A549 (cell line): Measurements from ENCODE around the gene COQ9. TPM values are rescaled to one million over a fixed set of nuclear protein-coding genes. Genes with fewer than 3 reads are reported as not detected.

ENCODE experiments used
- ATAC-seq, 2 experiments: fragments of 200-7000 bp in 1 of 2; fragments of >200 bp in 1 of 2; cut with Nextera tagmentation in 1 of 2; cut with Tn5 transposase in 1 of 2; 3 replicates each; pipeline versions ENCODE4 v1.8.0 to v1.9.1; 2018 to 2020; ENCODE audit warnings: mild to moderate bottlenecking in 1 of 2, moderate library complexity in 1 of 2
- CTCF ChIA-PET: fragments of 300-600 bp; sonication (Branson Sonifier 250); formaldehyde crosslinking; extraction: SDS; loops from one replicate; lab custom pipeline; 2021; ENCODE audit warnings: antibody characterized with exemption, inconsistent platforms; lab: Yijun Ruan, JAX
- POLR2A ChIA-PET: fragments of 350-600 bp; formaldehyde crosslinking; extraction: SDS; loops from one replicate; lab custom pipeline; 2021; ENCODE audit warnings: antibody characterized with exemption, inconsistent platforms; lab: Yijun Ruan, JAX
- DNase-seq, 2 experiments: peaks; one replicate each; pipeline versions ENCODE4 v3.0.0 to v3.0.0-alpha.2; 2011 to 2016; ENCODE audit warnings: low read depth in 1 of 2, low spot score in 1 of 2
- FAIRE-seq: peaks from 2 replicates; lab custom pipeline; 2011; peaks lifted over from hg19 to GRCh38; lab: Jason Lieb, UNC
- H3K27ac ChIP-seq, 2 experiments: fragments of >200 bp; sonication (Bioruptor Twin); formaldehyde crosslinking; 3 replicates each; pipeline ENCODE4 v1.5.1; 2016 to 2017
- H3K4me1 ChIP-seq: fragments of >200 bp; sonication (Bioruptor Twin); formaldehyde crosslinking; 3 replicates; pipeline ENCODE4 v1.6.1; 2016
- H3K4me2 ChIP-seq: fragments of >200 bp; sonication (Bioruptor Twin); formaldehyde crosslinking; 3 replicates; pipeline ENCODE4 v1.6.1; 2016
- H3K4me3 ChIP-seq: fragments of >200 bp; sonication (Bioruptor Twin); formaldehyde crosslinking; 3 replicates; pipeline ENCODE4 v1.5.1; 2016
- H3K9me3 ChIP-seq: fragments of >200 bp; sonication (Bioruptor Twin); formaldehyde crosslinking; 3 replicates; pipeline ENCODE4 v1.6.1; 2016
- BHLHE40 ChIP-seq: IDR thresholded peaks from 2 replicates; pipeline ENCODE4 v1.6.1; 2012; ENCODE audit warnings: low read depth, low read length, inconsistent platforms
- CBX8 ChIP-seq: fragments of 200-600 bp; sonication (generic); IDR thresholded peaks from 2 replicates; pipeline ENCODE4 v1.6.1; 2016
- CEBPB ChIP-seq, 2 experiments: fragments of >200 bp in 1 of 2; sonication (Bioruptor Twin) in 1 of 2; formaldehyde crosslinking in 1 of 2; IDR thresholded peaks; 2 replicates each; pipeline ENCODE4 v1.6.1; 2012 to 2016
- CHD2 ChIP-seq: fragments of 150-350 bp; IDR thresholded peaks from 2 replicates; pipeline ENCODE4 v1.6.1; 2014; ENCODE audit warnings: low read length; ENCODE audit not compliant: partially characterized antibody
- CHD4 ChIP-seq: fragments of 200-600 bp; sonication (generic); IDR thresholded peaks from 2 replicates; pipeline ENCODE4 v1.6.1; 2016; ENCODE audit warnings: antibody characterized with exemption, mild to moderate bottlenecking, borderline replicate concordance
- EP300 ChIP-seq, 2 experiments: fragments of >200 bp; sonication (Bioruptor Twin); formaldehyde crosslinking; IDR thresholded peaks; 2 replicates in 1 of 2; 3 replicates in 1 of 2; pipeline ENCODE4 v1.6.1; 2016 to 2017
- ESRRA ChIP-seq: fragments of 150-350 bp; IDR thresholded peaks from 2 replicates; pipeline ENCODE4 v1.6.1; 2014; ENCODE audit warnings: mild to moderate bottlenecking, low read length, borderline replicate concordance
- FOXS1 ChIP-seq: fragments of 250-450 bp; sonication (Bioruptor Pico); IDR thresholded peaks from 2 replicates; pipeline ENCODE4 v1.5.0; 2020; ENCODE audit warnings: mild to moderate bottlenecking, moderate library complexity
- JUN ChIP-seq, 2 experiments: fragments of >200 bp; sonication (Bioruptor Twin); formaldehyde crosslinking; IDR thresholded peaks; 2 replicates in 1 of 2; 3 replicates in 1 of 2; pipeline ENCODE4 v1.6.1; 2016 to 2017
- MYC ChIP-seq: IDR thresholded peaks from 2 replicates; pipeline ENCODE4 v1.6.1; 2012; ENCODE audit warnings: mild to moderate bottlenecking, inconsistent platforms, low read length, improper control_type of control experiment, borderline replicate concordance
- PHF8 ChIP-seq: fragments of 200-600 bp; sonication (generic); IDR thresholded peaks from 2 replicates; pipeline ENCODE4 v1.6.1; 2016; ENCODE audit warnings: low read depth, mild to moderate bottlenecking, antibody characterized with exemption, moderate library complexity, borderline replicate concordance
- RAD21 ChIP-seq, 2 experiments: fragments of >200 bp in 1 of 2; sonication (Bioruptor Twin) in 1 of 2; formaldehyde crosslinking in 1 of 2; IDR thresholded peaks in 1 of 2; conservative IDR thresholded peaks in 1 of 2; 2 replicates in 1 of 2; 3 replicates in 1 of 2; pipeline ENCODE4 v1.6.1; 2012 to 2018; ENCODE audit warnings: inconsistent platforms in 1 of 2
- RARB ChIP-seq: fragments of 250-450 bp; sonication (Bioruptor Pico); IDR thresholded peaks from 2 replicates; pipeline ENCODE4 v1.8.0; 2021; ENCODE audit warnings: mild to moderate bottlenecking, moderate library complexity
- RCOR1 ChIP-seq: fragments of 150-350 bp; IDR thresholded peaks from 2 replicates; pipeline ENCODE4 v1.6.1; 2014; ENCODE audit warnings: antibody characterized with exemption, low read length, low read depth
- TFCP2L1 ChIP-seq: fragments of 250-450 bp; sonication (Bioruptor Pico); IDR thresholded peaks from 2 replicates; pipeline ENCODE4 v1.5.0; 2021; ENCODE audit warnings: mild to moderate bottlenecking
- TP53 ChIP-seq: fragments of 250-450 bp; sonication (Bioruptor Pico); IDR thresholded peaks from 2 replicates; pipeline ENCODE4 v1.5.0; 2021; ENCODE audit warnings: mild to moderate bottlenecking, moderate library complexity
- ZFP36 ChIP-seq: fragments of 450-650 bp; IDR thresholded peaks from 2 replicates; pipeline ENCODE4 v1.6.1; 2014; ENCODE audit warnings: borderline replicate concordance; ENCODE audit not compliant: partially characterized antibody
- ZNF302 ChIP-seq: fragments of 250-450 bp; sonication (Bioruptor Pico); IDR thresholded peaks from 2 replicates; pipeline ENCODE4 v1.9.0; 2021; ENCODE audit warnings: inconsistent platforms, mild to moderate bottlenecking, moderate library complexity
- WGBS: methylation state at CpG from one replicate; pipeline ENCODE4 v1.1.6; 2017; ENCODE audit errors: missing lambda C conversion rate; 5-methylcytosine and 5-hydroxymethylcytosine counted together
- polyA plus RNA-seq, 4 experiments: library from polyadenylated mRNA; depleted of rRNA in 3 of 4; stranded (reverse); fragments of >200 nt; fragmentation: RNase III in 1 of 4; extraction: RNeasy Plus Mini Kit Qiagen cat#74134 plus additional on column Dnase treatment in 1 of 4; gene quantifications; 2 replicates in 3 of 4; 3 replicates in 1 of 4; pipeline ENCODE4 v1.2.3, GENCODE V29; 2011 to 2017
- TF ChIP-seq, protein P1 (sequence below): fragments of 250-450 bp; sonication (Bioruptor Pico); IDR thresholded peaks from 2 replicates; pipeline ENCODE4 v1.5.0; 2021; ENCODE audit warnings: mild to moderate bottlenecking, moderate library complexity, borderline replicate concordance
- TF ChIP-seq, protein P2 (sequence below): fragments of 250-450 bp; sonication (Bioruptor Pico); IDR thresholded peaks from 2 replicates; pipeline ENCODE4 v1.5.0; 2020; ENCODE audit warnings: low read depth, mild to moderate bottlenecking, moderate library complexity
- TF ChIP-seq, protein P3 (sequence below): IDR thresholded peaks from 2 replicates; pipeline ENCODE4 v1.6.1; 2012
- TF ChIP-seq, protein P4 (sequence below): fragments of 200-600 bp; sonication (generic); IDR thresholded peaks from 2 replicates; pipeline ENCODE4 v1.6.1; 2016; ENCODE audit warnings: antibody characterized with exemption, mild to moderate bottlenecking, moderate library complexity
- TF ChIP-seq, protein P5 (sequence below): fragments of >200 bp; sonication (Bioruptor Twin); formaldehyde crosslinking; IDR thresholded peaks from 3 replicates; pipeline ENCODE4 v1.6.1; 2016

The COQ9 gene
- polyA plus RNA-seq, 2 of the 4 experiments (the other 2 are of a cell fraction) = 47.2 to 109 TPM

DNA sequence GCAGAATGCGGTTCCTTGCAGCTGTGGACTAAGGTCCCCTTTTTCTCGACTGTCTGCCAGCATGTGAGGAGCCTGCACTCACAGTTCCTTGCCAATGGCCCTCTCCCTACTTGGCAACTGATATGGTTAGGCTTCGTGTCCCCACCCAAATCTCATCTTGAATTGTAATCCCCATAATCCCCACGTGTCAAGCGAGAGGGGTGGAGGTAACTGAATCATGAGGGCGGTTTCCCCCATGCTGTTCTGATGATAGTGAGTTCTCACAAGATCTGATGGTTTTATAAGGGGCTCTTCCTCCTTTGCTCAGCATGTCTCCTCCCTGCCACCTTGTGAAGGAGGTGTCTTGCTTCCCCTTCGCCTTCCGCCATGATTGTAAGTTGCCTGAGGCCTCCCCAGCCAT is 20.0 kb upstream of the COQ9 start:
- 86% methylated on average over 8 of the region's 8 CpGs for WGBS
- Histone ChIP-seq H3K27ac (no peak overlapping the region), H3K4me3 (no peak overlapping the region), H3K4me1 (peaks cover 5% of the 10 kb centered on the region), H3K9me3 (no peaks in the 10 kb centered on the region), H3K4me2 (no peak overlapping the region)
- no peak for ATAC-seq
- CTCF ChIA-PET = interaction anchor here (0.9 to 16.7 kb wide), 5 partner anchors 10 to 343 kb away, joined by 3 to 709 read pairs (median 27); no protein-coding TSS in a partner anchor
- POLR2A ChIA-PET = no interaction called here
- no peak for DNase-seq
- no peak for FAIRE-seq
- TF ChIP-seq JUN (IDR thresholded peaks at IDR 0.05) (no peak), ZNF302 (CRISPR knock-in tag) (no peak), EP300 (IDR thresholded peaks at IDR 0.05) (no peak), BHLHE40 (no peak), CHD4 (no peak), ESRRA (no peak), TP53 (CRISPR knock-in tag) (no peak), RAD21 (conservative IDR thresholded peaks at IDR 0.05 in 1 of 2, IDR thresholded peaks at IDR 0.05 in 1 of 2) (no peak), RARB (no peak), PHF8 (no peak), CEBPB (IDR thresholded peaks at IDR 0.05) (no peak), FOXS1 (no peak)
- TF ChIP-seq, protein P1, sequence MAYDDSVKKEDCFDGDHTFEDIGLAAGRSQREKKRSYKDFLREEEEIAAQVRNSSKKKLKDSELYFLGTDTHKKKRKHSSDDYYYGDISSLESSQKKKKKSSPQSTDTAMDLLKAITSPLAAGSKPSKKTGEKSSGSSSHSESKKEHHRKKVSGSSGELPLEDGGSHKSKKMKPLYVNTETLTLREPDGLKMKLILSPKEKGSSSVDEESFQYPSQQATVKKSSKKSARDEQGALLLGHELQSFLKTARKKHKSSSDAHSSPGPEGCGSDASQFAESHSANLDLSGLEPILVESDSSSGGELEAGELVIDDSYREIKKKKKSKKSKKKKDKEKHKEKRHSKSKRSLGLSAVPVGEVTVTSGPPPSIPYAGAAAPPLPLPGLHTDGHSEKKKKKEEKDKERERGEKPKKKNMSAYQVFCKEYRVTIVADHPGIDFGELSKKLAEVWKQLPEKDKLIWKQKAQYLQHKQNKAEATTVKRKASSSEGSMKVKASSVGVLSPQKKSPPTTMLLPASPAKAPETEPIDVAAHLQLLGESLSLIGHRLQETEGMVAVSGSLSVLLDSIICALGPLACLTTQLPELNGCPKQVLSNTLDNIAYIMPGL (CRISPR knock-in tag) = no peak
- TF ChIP-seq, protein P2, sequence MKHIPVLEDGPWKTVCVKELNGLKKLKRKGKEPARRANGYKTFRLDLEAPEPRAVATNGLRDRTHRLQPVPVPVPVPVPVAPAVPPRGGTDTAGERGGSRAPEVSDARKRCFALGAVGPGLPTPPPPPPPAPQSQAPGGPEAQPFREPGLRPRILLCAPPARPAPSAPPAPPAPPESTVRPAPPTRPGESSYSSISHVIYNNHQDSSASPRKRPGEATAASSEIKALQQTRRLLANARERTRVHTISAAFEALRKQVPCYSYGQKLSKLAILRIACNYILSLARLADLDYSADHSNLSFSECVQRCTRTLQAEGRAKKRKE (CRISPR knock-in tag) = no peak
- TF ChIP-seq, protein P3, sequence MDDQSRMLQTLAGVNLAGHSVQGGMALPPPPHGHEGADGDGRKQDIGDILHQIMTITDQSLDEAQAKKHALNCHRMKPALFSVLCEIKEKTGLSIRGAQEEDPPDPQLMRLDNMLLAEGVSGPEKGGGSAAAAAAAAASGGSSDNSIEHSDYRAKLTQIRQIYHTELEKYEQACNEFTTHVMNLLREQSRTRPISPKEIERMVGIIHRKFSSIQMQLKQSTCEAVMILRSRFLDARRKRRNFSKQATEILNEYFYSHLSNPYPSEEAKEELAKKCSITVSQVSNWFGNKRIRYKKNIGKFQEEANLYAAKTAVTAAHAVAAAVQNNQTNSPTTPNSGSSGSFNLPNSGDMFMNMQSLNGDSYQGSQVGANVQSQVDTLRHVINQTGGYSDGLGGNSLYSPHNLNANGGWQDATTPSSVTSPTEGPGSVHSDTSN = no peak
- TF ChIP-seq, protein P4, sequence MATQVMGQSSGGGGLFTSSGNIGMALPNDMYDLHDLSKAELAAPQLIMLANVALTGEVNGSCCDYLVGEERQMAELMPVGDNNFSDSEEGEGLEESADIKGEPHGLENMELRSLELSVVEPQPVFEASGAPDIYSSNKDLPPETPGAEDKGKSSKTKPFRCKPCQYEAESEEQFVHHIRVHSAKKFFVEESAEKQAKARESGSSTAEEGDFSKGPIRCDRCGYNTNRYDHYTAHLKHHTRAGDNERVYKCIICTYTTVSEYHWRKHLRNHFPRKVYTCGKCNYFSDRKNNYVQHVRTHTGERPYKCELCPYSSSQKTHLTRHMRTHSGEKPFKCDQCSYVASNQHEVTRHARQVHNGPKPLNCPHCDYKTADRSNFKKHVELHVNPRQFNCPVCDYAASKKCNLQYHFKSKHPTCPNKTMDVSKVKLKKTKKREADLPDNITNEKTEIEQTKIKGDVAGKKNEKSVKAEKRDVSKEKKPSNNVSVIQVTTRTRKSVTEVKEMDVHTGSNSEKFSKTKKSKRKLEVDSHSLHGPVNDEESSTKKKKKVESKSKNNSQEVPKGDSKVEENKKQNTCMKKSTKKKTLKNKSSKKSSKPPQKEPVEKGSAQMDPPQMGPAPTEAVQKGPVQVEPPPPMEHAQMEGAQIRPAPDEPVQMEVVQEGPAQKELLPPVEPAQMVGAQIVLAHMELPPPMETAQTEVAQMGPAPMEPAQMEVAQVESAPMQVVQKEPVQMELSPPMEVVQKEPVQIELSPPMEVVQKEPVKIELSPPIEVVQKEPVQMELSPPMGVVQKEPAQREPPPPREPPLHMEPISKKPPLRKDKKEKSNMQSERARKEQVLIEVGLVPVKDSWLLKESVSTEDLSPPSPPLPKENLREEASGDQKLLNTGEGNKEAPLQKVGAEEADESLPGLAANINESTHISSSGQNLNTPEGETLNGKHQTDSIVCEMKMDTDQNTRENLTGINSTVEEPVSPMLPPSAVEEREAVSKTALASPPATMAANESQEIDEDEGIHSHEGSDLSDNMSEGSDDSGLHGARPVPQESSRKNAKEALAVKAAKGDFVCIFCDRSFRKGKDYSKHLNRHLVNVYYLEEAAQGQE = no peak

GRCh38 chr16:57427824-57428223 is 19.5 kb upstream of the COQ9 start:
- POLR2A ChIA-PET = no interaction called here

More at GRCh38 chr16:57427824-57428223, 19.5 kb upstream of the COQ9 start:
- CTCF ChIA-PET = no interaction called here
- H3K4me1 ChIP-seq = no peaks in the 10 kb centered on the region
- FAIRE-seq = no peak
- no peak for ATAC-seq
- H3K4me2 ChIP-seq = no peak overlapping the region
- no peak for TF ChIP-seq CBX8
- no peak for TF ChIP-seq TFCP2L1
- TF ChIP-seq MYC = no peak
- no peak for TF ChIP-seq CHD4
- no peak for TF ChIP-seq RCOR1
- no peak for TF ChIP-seq FOXS1
- no peak for TF ChIP-seq CEBPB (IDR thresholded peaks at IDR 0.05)
- TF ChIP-seq, protein P5, sequence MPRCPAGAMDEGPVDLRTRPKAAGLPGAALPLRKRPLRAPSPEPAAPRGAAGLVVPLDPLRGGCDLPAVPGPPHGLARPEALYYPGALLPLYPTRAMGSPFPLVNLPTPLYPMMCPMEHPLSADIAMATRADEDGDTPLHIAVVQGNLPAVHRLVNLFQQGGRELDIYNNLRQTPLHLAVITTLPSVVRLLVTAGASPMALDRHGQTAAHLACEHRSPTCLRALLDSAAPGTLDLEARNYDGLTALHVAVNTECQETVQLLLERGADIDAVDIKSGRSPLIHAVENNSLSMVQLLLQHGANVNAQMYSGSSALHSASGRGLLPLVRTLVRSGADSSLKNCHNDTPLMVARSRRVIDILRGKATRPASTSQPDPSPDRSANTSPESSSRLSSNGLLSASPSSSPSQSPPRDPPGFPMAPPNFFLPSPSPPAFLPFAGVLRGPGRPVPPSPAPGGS = no peak
- no peak for TF ChIP-seq ZFP36
- TF ChIP-seq CHD2 = no peak
- TF ChIP-seq RARB = no peak
- H3K27ac ChIP-seq = no peak overlapping the region
- DNase-seq = no peak
- H3K9me3 ChIP-seq = no peaks in the 10 kb centered on the region
- H3K4me3 ChIP-seq = no peak overlapping the region
